ENCODE measurements around the gene RSPH1.

Gene RSPH1

DNA sequence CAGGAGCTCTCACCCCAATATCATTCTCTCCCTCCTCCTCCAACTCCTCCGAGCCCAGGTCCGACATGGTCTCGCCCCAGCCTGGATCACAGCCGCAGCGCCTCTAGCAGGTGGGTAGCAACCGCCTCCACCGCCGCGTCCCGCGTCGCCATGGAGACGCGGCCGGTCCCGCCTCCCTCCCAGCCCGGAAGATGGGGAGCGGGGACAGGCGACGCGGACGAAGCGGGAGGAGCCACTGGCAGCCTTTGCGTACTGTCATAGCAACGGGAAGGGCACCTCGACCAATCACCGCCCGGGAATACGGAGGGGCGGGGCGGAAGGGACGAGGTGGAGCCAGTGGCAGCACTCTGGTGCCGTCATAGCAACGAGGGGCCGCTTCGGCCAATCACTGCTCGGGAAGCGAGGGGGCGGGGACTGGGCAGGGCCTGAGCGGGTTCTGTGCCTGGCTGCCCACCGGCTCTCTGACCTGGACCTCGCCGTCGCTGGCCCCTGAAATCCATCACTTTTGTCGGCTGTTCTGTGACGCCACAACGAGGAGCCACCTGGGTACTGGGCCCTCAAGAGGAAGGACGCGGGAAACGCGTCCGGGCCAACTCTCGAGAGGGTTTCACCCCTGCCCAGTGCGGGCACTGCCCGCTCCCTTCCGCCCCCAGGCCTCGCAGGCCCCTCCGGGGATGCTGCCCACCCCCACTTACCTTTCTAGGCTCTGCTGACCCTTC is at the start of gene RSPH1:
RSPH1 (minus strand) TSS at position 105 of the 719 bp plus-strand sequence; CDS start at position 67, 38 bp downstream.
- peak; percentile 99 for DNase-seq

- no peak for DNase-seq
Observed at GRCh38 chr21:42545745-42546144, 49.7 kb upstream of the RSPH1 start.

GRCh38 chr21:42545317-42545716 is 49.3 kb upstream of the RSPH1 start:
- DNase-seq = no peak

DNA sequence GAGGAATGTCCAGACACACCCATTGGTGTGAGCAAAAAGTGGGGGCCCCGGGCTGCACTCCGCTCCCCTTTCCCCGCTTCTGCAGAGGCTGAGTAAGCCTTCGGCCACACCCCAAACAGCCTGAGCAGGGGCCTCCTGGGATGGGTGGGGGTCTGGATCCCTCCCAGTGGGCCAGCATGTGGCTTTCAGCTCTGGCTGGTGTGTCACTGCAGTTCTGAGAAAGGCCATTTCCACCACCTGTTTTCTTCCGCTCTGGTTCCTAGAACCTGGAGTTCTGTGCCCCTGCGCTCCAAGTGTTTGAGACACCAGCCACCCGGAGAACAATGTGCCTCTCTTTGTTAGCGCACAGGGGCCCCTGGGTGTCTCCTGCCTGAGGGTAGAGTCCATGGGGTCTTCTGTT is 48.5 kb upstream of the RSPH1 start:
- no peak for DNase-seq

- DNase-seq = no peak
Observed at GRCh38 chr21:42543106-42543847, 47.3 kb upstream of the RSPH1 start.

GRCh38 chr21:42542596-42542995 is 46.6 kb upstream of the RSPH1 start:
- no peak for DNase-seq

GRCh38 chr21:42542196-42542595 is 46.2 kb upstream of the RSPH1 start:
- DNase-seq = no peak

DNA sequence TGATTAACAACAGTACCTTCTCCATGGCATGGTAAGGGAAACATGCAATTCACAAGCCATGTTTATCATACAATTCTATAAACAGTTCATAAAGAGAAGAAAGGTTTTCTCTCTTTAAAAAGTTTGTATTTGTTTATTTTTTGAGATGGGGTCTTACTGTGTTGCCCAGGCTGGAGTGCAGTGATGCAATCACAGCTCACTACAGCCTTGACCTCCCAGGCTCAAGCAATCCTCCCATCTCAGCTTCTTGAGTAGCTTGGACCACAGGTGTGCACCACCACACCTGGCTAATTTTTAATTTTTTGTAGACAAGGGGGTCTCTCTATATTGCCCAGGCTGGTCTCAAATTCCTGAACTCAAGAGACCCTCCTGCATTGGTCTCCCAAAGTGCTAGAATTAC is 45.6 kb upstream of the RSPH1 start:
- DNase-seq = no peak

- DNase-seq = no peak
Observed at GRCh38 chr21:42541174-42541573, 45.1 kb upstream of the RSPH1 start.

- no peak for DNase-seq
Observed at GRCh38 chr21:42540396-42540795, 44.4 kb upstream of the RSPH1 start.

- no peak for DNase-seq
Observed at GRCh38 chr21:42539931-42540343, 43.9 kb upstream of the RSPH1 start.

DNA sequence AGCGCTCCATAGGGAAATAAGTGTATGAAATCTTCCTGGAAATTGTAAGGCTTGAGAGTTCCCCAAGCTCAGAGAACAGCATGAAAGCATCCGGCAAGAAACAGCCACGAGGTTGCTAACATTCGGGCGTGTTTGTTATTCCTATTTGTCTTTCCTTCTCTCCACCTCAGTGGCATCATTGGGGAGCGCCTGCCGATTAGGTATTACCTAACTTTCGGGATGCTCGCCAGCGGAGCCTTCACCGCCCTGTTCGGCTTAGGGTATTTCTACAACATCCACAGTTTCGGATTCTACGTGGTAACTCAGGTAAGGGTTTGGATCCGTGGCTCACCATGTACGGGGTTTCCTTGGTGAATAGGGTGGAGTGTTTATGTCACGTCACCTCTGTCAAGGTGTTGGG is 43.3 kb upstream of the RSPH1 start:
- no peak for DNase-seq

DNA sequence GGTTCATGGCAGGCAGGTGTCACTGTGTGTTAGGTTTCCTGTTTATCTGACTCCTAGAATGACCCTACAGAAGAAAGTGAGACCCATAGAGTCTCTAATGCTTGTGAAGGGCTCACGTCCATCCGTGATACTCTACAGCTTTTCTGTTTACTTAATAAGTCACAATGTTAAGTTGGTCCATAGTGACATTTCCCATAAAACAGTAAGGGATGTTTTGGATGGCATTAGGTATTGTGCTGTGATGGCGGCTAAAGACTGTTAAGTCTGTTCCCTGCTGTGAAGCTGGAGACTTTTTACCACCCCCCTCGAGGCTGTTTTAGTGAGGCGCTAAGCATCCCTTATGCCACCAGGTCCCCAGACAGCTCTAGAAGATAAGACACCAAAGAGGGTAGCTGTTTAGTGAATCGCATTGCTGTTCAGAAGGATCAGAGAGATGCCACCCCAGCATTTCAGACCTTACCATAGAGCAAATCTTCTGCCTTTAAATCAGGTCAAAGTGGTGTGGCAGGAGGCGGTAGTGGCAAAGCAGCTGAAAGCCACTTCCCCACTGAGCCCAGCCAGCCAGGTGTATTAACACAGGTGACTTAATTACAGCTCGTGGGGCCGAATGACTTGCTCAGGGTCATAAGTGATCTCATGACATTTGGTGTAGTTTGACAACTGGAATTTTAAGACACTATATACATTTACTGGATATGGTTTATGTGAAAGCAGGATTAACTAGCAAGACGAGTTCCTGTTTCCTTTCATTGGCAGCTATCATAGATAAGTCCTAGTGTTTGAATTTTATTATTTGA is 42.7 kb upstream of the RSPH1 start:
- no peak for DNase-seq

GRCh38 chr21:42537106-42537742 is 41.2 kb upstream of the RSPH1 start:
- DNase-seq = no peak

DNA sequence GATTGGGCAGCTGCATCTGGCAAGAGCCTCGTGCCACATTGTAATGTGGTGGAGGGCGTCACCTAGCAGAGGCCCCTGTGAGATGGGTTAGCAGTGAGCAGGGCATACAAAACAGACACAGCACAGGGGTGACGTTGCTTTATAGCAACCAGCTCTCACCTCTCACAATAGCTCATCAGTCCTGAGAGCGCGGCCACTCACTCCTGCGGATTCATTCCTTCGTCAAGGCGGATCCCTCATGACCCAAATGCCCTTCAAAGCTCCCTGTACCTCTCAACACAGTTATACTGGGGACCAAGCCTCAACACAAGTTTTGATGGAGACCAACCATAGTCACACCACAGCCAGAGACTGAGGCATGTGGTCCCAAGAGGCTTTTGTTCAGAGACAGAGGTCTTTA is 40.6 kb upstream of the RSPH1 start:
- DNase-seq = no peak

- DNase-seq = no peak
Observed at GRCh38 chr21:42535602-42536171, 39.7 kb upstream of the RSPH1 start.

DNA sequence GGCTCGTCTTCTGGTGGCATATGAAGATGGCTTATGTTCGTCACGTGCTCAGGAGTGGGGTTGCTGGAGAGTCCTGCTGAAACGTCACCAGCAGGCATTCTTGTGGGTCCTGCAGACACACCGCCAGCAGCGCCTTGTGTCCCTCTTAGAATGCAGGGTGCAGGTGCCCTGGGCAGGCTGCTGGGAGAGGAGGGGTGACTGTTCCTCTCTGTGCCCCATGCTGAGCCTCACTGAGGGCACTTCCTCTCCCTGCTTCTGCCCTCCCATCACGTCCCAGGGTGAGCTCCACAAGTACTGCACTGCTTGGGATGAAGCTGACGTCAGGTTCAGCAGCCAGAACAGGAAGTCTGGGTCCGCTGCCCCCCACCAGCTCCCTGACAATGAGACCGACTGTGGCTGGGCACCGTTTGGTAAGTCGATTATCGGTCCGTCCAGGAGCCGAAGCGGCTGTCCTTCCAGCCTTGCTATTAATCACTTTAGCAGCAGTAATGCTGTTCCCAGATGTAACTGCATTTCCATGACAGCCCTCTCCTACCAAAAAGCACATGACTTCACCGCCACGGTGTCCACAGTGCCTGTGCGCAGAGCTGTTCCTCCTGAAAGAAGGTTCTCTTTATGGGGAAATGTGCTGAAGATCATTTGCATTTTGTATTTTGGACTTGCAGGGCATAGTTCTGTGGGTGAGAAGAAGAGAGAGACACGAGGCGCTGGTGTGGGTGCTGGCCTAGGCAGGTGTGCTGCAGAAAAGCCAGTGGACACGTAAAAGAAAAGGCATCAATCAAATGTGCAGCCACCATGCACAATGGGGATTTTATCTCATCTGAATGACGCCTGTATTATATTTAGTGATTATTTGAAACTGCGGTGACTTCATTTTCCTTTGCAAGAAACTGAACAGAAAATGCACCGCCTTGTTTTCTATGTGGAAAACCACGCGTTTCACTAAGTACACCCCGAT is 38.7 kb upstream of the RSPH1 start:
- no peak for DNase-seq

DNA sequence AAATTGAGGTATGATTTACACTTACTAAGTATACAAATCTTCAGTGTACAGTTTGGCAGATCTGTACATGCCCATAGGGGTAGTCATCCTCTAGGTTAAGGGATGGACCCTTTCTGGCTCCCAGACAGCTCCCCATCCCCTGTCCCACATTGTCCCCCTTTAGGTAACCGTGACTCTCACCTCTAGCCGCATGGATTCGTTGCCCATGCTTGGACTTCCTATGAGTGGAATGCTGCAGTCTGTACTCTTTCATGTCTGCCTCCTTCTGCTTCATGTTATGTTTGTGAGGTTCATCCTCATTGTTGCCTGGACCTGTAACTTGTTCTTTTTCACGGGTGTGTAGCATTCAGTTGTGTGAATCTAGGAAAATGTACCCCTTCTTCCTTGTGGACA is 37.9 kb upstream of the RSPH1 start:
- no peak for DNase-seq

GRCh38 chr21:42533306-42533962 is 37.4 kb upstream of the RSPH1 start:
- DNase-seq = no peak

GRCh38 chr21:42532466-42533181 is 36.6 kb upstream of the RSPH1 start:
- DNase-seq = no peak

Measured in stimulated activated CD4-positive, alpha-beta T cell treated with anti-CD3 and anti-CD28 coated beads, Interleukin-12 subunit alpha, Interleukin-12 subunit beta, amount 100 ng/mL, for 4 hours (primary cell).